Activated naive CD8-positive, alpha-beta T cell treated with anti-CD3 and anti-CD28 coated beads for 36 hours (primary cell): ENCODE measurements around the gene KCP. TPM values are rescaled to one million over a fixed set of nuclear protein-coding genes. Genes with fewer than 3 reads are reported as not detected.
A peak's percentile ranks its signal among the peaks of the same experiment; 100 is the strongest.

ENCODE experiments used
- DNase-seq: peaks from one replicate; pipeline ENCODE4 v3.0.0; 2021
- H3K27ac Mint-ChIP-seq: one replicate; pipeline ENCODE4 v1.8.0; 2022; ENCODE audit warnings: mild to moderate bottlenecking, moderate library complexity, mixed read lengths
- H3K27me3 Mint-ChIP-seq: one replicate; pipeline ENCODE4 v1.8.0; 2022; ENCODE audit warnings: mild to moderate bottlenecking, mixed read lengths
- H3K36me3 Mint-ChIP-seq: one replicate; pipeline ENCODE4 v1.8.0; 2021; ENCODE audit warnings: mild to moderate bottlenecking, mixed read lengths
- H3K4me1 Mint-ChIP-seq: one replicate; pipeline ENCODE4 v1.8.0; 2021; ENCODE audit warnings: mixed read lengths
- H3K4me3 Mint-ChIP-seq: one replicate; pipeline ENCODE4 v1.8.0; 2022; ENCODE audit warnings: mild to moderate bottlenecking, moderate library complexity, mixed read lengths
- H3K9me3 Mint-ChIP-seq: one replicate; pipeline ENCODE4 v1.8.0; 2022; ENCODE audit warnings: mixed read lengths
- total RNA-seq, 2 experiments: library from RNA; stranded (reverse); gene quantifications; one replicate each; pipeline ENCODE4 v1.2.3, GENCODE V29; 2021

KCP gene
- total RNA-seq, 2 experiments from 2014 or later, result 0.10 to 0.14 TPM

DNA sequence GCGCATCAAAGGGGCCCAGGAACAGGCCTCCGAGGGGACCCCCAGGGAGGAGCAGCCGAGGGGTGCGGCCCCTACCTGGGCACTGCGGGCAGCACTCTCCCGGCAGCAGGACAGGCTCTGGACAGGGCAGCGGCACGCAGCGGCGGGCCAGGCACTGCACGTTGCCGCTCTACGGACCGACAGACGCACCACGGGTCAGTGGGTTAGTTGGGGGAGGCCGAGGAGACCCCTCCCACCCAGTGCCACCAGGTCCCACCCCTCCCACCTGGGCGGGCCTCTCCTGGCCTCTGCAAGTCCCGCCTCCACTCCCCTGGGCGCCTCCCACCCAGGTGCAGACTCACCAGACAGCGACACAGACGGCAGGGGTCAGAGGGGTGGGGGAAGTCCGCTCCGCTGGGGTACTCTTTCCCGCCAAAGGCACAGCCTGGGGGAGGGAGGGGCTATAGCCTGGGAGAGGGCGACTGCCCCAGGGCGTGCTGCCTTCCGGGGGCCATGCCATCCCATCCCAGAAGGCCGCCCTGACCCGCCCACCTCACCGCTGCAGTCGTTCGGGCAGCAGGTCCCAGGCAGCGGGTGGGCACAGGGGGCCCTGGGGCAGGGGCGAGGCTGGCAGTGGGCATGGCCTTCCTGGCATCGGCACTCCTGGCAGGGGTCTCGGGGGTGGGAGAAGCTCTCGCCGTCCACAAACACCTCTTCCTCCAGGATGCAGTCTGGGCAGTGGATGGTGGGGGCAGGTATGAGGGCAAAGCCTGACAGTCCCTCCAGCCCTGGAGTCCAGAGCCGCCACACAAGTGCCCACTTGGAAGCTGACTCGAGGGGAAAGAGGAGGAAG, 19.2 kb downstream of the KCP start:
- no peaks in the 10 kb centered on the region for H3K9me3 Mint-ChIP-seq
- H3K27ac Mint-ChIP-seq, result no peak overlapping the region
- peaks cover 14% of the 10 kb centered on the region for H3K27me3 Mint-ChIP-seq
- no peak for DNase-seq
- no peaks in the 10 kb centered on the region for H3K36me3 Mint-ChIP-seq
- H3K4me1 Mint-ChIP-seq, result no peaks in the 10 kb centered on the region
- no peak overlapping the region for H3K4me3 Mint-ChIP-seq

DNA sequence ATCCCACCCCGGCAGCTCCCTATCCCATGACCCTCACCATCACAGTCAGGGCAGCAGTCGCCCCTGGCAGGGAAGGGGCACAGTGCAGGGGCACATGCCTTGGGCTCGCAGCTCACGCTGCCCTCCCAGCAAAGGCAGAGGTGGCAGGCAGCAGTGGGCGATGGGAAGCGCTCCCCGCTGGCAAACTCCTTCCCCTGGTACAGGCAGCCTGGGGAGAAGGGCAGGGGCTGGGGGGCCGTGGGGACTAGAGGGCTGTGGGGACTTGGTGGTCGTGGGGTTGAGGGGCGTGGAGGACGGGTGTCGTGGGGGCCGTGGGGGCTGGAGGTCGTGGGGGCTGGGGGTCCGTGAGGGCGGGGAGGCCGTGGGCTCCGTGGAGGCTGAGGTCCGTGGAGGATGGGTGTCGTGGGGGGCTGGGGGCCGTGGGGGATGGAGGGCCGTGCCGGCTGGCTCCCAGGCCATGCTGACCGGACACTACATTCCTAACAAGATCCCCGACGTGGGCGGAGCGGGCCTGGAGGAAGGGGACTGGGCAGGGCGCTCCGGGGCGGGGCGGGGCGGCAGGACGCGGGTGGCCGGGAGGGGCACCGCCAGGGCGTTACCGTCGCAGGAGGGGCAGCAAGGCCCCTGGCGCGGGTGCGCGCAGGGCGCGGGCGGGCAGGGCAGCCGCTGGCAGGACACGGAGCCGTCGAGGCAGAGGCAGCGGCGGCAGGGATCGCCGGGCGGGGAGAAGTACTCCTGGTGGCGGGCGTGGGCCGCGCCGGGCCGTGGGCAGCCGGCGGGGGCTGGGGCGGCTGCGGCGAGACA, 20.0 kb downstream of the KCP start:
- no peaks in the 10 kb centered on the region for H3K4me1 Mint-ChIP-seq
- peaks cover 19% of the 10 kb centered on the region for H3K27me3 Mint-ChIP-seq
- H3K36me3 Mint-ChIP-seq, result no peaks in the 10 kb centered on the region
- no peak overlapping the region for H3K27ac Mint-ChIP-seq
- DNase-seq, result no peak
- no peak overlapping the region for H3K4me3 Mint-ChIP-seq
- no peaks in the 10 kb centered on the region for H3K9me3 Mint-ChIP-seq

DNA sequence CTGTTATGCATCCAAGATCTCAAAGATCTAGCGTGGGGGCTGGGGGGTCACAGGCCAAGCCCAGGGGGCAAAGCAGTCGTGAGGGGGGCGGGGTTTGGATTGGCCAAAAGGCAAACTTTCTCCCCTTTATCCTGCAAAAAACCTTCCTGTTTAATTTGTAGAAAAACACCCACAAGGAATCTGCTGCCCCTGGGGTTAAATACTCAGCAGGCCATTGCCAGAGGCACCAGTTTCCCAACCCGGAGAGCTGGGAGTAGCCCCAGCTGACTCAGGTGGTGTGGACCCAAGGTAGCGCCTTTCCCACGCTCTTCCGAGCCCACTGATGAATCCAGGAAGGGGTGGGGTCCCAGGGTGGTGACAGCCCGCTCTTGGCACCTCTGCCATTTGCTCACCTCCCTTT, 21.4 kb downstream of the KCP start:
- no peaks in the 10 kb centered on the region for H3K4me1 Mint-ChIP-seq
- no peak for DNase-seq
- no peaks in the 10 kb centered on the region for H3K36me3 Mint-ChIP-seq
- H3K27ac Mint-ChIP-seq, result no peak overlapping the region
- no peaks in the 10 kb centered on the region for H3K9me3 Mint-ChIP-seq
- H3K27me3 Mint-ChIP-seq, result peaks cover 19% of the 10 kb centered on the region
- no peak overlapping the region for H3K4me3 Mint-ChIP-seq

DNA sequence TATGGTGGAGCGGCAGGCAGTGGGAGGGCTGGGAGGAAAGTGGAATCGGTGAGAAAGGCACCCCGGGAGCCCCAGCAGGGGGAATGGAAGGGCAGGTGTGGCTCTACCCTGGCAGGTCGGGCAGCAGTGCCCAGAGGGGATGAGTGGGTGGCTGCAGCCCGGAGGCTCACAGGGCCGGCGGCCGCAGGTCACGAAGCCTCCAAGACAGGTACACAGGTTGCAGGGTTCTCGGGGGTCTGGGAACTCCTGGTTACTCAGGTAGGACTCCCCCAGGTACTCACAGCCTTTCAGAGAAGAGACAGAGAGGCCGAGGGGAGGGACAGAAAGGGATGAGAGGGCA, 21.8 kb downstream of the KCP start:
- DNase-seq, result no peak
- no peak overlapping the region for H3K4me3 Mint-ChIP-seq

DNA sequence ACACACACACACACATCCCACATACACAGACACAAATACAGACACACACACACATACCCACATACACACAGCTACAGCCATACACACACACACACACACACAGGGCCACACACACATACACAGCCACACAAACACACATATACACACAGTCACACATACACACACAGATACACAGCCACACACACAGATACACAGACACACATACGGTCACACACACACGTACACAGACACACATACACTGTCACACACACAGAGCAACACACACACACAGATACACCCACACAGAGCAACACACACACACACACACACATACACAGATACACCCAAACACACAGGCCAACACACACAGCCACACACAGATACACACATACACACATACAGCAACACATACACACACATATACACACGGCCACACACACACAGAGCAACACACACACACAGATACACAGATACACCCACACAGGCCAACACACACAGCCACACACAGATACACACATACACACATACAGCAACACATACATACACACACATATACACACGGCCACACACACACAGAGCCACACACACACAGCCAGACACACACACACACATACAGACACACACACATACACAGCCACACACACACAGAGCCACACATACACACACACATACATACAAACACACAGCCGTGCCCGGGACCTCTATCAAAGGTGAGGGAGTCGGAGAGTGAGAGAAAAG, 22.3 kb downstream of the KCP start:
- peaks cover 19% of the 10 kb centered on the region for H3K27me3 Mint-ChIP-seq
- peaks cover 3% of the 10 kb centered on the region for H3K4me1 Mint-ChIP-seq
- no peaks in the 10 kb centered on the region for H3K36me3 Mint-ChIP-seq
- peaks cover 1% of the 10 kb centered on the region for H3K9me3 Mint-ChIP-seq
- no peak for DNase-seq
- H3K4me3 Mint-ChIP-seq, result no peak overlapping the region
- no peak overlapping the region for H3K27ac Mint-ChIP-seq

More for the DNA sequence above, 21.8 kb downstream of the KCP start:
- H3K36me3 Mint-ChIP-seq, result no peaks in the 10 kb centered on the region
- H3K9me3 Mint-ChIP-seq, result no peaks in the 10 kb centered on the region
- H3K27me3 Mint-ChIP-seq, result peaks cover 19% of the 10 kb centered on the region
- no peak overlapping the region for H3K27ac Mint-ChIP-seq
- no peaks in the 10 kb centered on the region for H3K4me1 Mint-ChIP-seq

DNA sequence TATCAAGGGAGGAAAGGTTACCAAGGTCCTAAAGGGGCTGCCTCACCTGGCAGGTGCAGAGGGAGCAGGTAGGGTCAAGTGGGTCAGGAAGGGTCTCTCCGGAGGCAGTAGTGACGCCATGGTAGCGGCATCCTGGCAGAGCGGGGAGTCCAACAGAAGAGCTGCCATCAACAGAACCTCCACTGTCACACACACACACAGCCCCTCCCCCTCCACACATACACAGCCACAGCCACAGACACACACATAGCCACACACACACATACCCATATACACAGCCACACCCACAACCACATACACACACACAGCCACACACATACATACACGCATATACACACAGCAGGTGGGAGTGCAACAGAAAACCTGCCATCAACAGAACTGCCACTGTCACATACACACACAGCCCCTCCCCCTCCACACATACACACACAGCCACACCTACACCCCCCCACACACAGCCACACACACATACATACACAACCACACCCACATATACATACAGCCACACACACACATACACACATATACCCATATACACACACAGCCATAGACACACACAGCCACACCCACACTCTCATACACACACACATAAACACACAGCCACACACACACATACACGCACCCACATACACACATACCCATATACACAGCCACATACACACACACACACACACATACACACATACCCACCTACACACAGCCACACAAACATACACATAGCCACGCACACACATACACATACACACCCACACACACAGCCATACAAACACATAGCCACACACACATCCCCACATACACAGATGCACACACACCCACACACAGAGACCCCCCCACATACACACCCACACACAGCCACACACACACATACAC, 23.1 kb downstream of the KCP start:
- Mint-ChIP-seq H3K27me3 (peaks cover 19% of the 10 kb centered on the region), H3K4me1 (peaks cover 3% of the 10 kb centered on the region), H3K36me3 (no peaks in the 10 kb centered on the region), H3K27ac (no peak overlapping the region), H3K4me3 (no peak overlapping the region), H3K9me3 (peaks cover 1% of the 10 kb centered on the region)
- DNase-seq, result no peak

DNA sequence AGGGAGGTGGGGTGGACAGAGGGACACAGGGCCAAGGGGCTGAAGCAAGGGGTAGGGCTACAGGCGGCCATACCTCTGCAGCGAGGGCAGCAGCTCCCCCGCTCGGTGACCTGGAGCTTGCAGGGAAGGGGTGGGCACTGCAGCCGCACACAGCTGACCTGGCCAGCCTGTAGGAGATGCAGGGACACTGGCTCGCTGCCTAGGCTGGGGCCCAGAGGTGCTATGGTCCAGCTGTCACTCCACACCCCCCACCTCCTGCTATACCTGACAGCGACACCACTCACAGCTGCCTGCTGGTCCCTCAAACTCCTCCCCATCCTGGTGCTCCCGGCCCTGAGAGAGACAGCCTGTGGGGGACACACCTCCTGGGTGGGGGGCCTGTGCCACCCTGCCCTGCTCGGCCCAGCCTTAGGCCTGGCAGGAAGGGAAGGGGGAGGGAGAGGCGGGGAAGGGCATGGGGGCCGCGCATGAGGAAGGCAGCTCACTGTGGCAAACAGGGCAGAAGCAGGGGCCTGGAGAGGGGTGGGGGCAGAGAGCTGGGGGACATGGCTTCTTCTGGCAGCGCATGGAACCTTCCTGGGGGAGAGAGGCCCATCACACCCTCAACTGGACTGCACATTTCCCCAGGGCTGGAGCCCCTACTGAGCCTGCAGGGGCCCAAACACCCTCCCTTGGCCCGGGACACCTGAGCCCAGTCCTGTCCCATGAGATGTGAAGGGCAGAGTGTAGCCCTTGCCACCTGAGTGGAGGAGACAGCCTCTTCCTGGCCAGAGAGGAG, 23.9 kb downstream of the KCP start:
- Mint-ChIP-seq H3K36me3 (no peaks in the 10 kb centered on the region), H3K4me3 (no peak overlapping the region), H3K27ac (no peak overlapping the region), H3K4me1 (peaks cover 3% of the 10 kb centered on the region), H3K27me3 (peaks cover 15% of the 10 kb centered on the region), H3K9me3 (peaks cover 1% of the 10 kb centered on the region)
- no peak for DNase-seq

DNA sequence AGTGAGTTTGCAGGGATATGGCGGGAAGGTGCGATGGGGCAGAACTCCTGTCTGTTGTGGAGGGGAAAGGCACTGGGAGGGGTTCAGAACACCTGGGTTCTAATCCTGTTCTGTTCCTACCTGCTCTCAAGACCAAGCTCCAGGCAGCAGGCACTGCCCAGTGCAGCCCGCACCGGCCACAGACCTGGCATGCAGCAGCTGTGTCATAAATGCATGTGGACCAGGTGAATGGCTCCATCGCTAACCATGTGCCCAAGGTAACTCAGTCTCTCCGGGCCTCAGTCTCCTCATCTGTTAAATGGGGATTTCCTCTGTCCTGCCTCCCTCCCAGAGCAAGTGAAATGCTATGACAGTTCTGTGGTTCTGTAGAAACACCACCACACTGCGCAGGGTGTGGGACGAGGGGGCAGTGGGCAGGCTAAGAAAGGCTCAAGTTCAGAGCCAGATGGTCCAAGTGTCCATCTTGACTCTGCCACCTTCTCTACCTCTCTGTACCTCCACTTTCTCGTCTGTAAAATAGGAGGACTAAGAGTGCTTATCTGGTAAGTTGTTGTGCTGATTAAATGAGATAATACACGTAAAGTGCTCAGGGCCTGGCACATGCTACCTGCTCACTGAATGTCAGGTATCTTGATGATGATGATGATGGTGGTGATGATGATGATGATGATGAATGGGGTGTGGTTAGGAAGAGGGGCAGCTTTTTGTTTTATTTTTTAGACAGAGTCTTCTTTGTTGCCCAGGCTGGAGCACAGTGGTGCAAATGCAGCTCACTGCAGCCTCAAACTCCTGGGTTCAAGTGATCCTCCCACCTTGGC, 24.9 kb downstream of the KCP start:
- Mint-ChIP-seq H3K4me3 (no peak overlapping the region), H3K4me1 (peaks cover 3% of the 10 kb centered on the region), H3K9me3 (peaks cover 1% of the 10 kb centered on the region), H3K36me3 (no peaks in the 10 kb centered on the region), H3K27me3 (peaks cover 15% of the 10 kb centered on the region), H3K27ac (no peak overlapping the region)
- DNase-seq, result no peak

DNA sequence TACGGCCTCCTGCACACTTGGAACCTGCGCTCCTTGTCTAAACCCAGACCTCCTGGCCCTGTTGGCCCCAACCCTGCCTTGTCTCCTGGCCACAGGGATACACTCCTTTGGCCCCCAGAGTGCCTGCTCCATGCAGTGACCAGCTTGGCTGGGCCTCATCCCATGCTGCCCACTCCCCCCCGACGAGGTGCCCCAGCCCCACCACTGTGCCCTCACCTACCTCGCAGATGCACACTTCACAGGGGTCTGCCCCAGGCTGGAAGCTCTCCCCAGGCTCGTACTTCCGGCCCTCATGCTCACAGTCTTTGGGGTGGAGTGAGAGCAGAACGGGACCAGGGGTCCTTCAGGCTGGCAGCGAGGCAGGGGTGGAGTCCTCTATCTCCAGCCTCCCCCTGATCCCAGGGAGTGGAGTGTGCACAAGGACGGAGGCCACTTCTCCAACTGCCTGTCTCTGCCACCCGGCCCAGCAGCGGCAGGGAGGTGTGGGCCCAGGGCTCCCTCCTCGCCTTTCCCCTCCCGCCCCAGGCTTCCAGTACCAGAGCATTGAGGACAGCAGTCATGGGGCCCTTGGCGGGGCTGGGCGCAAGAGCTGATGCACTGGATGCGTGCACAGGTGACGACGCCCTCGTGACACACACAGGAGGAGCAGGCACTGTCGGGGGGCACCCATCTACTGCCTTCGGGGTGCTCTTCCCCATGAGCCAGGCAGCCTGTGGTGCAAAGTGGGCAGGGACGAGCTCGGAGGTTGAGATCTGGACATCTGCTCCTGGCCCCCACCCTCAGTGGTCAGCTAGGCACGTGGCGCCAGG, 25.7 kb downstream of the KCP start:
- Mint-ChIP-seq H3K4me3 (no peak overlapping the region), H3K9me3 (peaks cover 1% of the 10 kb centered on the region), H3K27ac (no peak overlapping the region), H3K27me3 (peaks cover 8% of the 10 kb centered on the region), H3K36me3 (no peaks in the 10 kb centered on the region), H3K4me1 (peaks cover 3% of the 10 kb centered on the region)
- DNase-seq, result no peak

DNA sequence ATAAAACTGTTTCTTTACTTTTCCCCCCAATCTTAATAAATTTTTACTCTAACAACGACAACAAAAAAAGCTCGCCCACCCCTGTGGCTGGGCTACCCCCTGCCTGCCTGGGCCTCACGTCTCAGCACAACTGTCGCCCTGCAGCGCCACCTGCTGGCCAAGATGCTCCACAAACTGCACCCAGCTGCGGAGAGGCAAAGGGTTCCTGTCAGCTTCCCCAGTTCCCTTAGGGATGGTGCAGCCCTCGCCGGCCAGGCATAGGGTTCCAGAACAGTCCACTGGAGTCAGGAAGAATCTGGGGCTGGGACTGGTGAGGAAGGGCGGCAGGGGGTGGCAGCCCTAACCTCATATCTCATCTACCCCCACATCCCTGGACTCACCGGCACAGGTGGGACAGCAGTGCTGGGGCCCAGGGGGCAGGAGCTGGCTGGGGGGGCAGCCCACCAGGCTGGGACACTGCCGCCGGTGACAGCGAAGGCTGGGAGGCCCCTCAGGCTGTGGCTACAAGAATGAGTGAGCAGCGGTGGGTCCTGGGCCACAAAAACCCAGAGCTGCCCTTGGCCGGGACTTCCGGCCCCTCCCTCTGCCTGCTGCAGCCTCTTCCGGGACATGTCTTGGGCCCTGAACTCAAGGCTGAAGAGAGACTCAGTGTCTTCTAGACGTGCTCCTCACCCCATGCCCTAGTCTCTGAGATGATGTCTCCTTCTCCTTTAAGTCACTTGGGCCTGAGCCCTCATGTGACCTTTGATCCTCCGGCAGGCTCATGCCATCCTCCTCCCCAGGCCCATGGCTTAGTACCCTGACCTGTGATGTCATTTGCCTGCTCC, 26.7 kb downstream of the KCP start:
- H3K4me3 Mint-ChIP-seq, result no peak overlapping the region
- no peak overlapping the region for H3K27ac Mint-ChIP-seq
- no peaks in the 10 kb centered on the region for H3K36me3 Mint-ChIP-seq

DNA sequence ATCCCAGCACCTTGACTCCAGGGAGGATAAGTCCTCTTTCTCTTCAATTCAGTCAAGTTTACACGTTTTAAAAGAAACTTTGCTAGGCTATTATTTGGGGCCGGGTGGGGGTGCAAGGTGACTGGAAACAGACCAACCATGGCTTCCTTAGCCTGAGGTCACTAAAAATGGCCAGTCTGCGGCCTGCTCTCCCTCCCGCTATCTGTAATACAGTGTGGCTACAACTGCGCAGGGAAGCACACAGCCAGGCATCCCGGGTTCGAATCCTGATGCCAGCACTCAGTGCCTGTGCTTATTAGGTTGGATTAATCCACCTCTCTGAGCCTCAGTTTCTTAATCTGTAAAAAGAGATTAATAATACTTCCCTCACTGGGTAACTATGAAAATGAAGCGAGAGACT, 28.4 kb downstream of the KCP start:
- Mint-ChIP-seq H3K4me3 (no peak overlapping the region), H3K27me3 (peaks cover 5% of the 10 kb centered on the region), H3K36me3 (no peaks in the 10 kb centered on the region), H3K9me3 (peaks cover 1% of the 10 kb centered on the region), H3K4me1 (peaks cover 3% of the 10 kb centered on the region), H3K27ac (no peak overlapping the region)
- DNase-seq, result no peak

More for the DNA sequence above, 26.7 kb downstream of the KCP start:
- Mint-ChIP-seq H3K27me3 (peaks cover 5% of the 10 kb centered on the region), H3K9me3 (peaks cover 1% of the 10 kb centered on the region), H3K4me1 (peaks cover 3% of the 10 kb centered on the region)
- DNase-seq, result peak; percentile 81
